Activated CD4-positive, CD25-positive, alpha-beta regulatory T cell (primary cell): ENCODE results near the gene DUOX2.
"Not testable (repeated sequence)": the region's sequence is repeated elsewhere in the genome, so short reads cannot be mapped to it uniquely, and the experiment has no call there.

Experiments
- DNase-seq, 4 experiments: peaks; one replicate each; lab custom pipeline; 2025; lab: John Stamatoyannopoulos, UW

The DUOX2 gene

DNA sequence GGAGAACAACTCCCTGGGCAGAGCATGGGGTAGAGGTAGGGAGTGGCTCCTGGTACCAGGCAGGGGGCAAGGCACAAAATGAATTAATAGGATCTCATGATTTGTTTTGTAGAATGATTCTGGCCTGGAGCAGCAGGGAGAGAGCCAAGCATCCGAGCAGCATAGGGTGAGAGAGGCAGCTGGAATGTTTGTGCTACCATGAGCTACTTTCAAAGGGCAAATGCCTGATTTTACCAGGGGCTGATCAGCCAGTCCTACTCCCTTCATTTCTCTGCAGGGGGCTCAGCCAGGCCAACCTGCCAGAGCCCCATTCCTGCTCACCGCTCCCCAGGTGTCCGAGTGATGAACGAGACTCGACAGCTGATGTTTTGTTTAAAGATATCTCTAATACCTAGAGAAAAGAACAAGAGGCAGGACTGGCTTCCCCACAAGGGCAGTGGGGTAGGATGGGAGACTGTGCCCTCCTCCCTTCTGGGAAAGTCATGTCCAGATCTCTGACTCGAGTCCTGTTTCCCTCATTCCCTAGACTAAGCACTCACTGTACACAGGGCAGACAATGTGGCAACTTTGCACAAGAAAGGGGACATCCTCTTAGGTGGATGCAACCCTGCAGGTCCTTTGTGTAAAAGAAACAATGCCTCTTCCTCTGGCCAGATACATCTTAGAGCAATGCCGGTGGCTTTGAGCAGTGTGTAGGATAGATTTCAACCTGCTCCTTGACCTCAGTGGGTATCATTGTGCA lies 12.9 kb downstream of the DUOX2 start:
- no peak for DNase-seq

DNA sequence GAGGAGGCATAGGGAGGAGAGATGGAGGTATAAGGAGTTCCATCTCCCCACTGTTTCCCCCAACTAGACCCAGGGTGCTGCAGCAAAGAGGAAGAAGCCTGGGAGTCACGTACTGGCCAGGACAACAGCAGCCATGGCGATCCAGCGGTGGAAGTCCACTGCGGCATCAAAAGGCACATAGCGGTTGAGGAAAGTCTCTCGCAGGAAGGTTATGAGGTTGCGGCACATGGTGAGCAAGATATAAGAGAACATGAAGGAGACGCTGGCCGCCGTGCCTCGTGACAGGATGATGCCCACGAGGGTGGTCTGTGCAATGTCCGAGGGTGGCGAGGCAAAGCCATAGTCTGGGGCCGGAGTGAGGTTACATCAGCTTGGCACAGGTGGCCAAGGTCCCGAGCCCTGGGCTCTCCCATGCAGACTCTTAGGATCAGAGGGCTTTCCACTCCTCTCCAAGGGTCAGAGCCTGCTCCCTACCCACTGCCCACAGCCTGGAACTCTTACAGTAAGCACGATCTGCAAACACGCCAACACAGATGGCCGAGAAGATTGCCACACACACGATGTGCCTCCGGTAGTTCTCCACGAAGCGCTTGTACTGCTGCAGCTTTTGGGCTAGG lies 14.3 kb downstream of the DUOX2 start:
- DNase-seq, result no peak

DNA sequence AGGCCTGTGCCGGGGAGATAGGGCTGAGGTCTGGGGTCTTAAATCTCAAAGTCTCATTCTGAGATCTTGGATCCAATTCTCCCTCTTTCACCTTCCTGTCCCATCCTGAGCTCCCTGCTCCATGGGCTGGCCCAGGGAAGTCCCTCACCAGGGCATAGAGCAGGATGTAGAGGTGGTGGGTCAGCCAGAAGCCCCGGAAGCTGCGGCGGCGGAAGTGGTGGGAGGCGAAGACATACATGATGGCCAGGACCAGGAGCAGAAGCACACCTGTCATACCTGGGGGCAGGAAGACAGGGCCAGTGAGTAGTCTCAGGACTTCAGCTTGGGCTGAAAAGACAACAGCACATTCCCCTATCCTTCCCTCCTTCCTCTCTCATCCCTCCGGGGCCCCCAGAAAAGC lies 16.5 kb downstream of the DUOX2 start:
- DNase-seq, result no peak

DNA sequence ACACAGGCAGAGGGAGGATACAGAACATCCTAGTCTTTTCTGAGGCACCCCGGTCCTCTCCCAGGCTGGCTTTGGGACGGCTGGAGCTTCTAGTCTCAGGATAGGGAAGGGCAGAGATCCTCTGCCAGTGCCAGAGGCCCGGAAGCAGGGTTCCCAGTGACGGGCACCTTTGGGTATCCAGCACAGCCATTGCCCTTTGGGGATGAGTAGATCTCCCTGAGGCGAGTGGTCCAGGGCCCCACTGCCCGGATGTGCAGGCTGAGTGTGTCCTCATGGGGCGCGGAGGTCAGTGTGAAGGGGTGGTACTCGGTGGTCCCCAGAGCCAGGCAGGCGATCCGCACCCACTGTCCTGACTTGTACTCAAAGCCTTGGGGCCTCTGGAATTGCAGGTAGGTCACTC lies 18.3 kb downstream of the DUOX2 start:
- no peak for DNase-seq

DNA sequence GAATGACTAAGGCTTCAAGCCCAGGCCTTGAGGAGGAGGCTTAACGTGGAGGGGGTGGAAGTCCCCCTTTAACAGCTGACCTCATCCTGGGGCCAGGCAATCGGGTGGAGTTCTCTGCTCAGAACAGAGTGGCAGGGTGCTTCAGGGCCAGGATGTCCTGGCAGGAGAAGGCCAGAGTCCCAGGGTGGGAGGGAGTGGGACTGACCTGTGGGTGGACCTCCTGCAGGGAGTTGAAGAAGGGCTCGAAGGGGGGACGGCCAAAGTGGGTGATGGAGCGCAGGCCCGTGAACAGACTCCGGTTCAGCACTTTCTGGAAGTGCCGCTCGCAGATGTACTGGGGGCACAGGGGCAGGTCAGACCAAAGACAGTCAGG lies 19.6 kb downstream of the DUOX2 start:
- DNase-seq, result no peak

DNA sequence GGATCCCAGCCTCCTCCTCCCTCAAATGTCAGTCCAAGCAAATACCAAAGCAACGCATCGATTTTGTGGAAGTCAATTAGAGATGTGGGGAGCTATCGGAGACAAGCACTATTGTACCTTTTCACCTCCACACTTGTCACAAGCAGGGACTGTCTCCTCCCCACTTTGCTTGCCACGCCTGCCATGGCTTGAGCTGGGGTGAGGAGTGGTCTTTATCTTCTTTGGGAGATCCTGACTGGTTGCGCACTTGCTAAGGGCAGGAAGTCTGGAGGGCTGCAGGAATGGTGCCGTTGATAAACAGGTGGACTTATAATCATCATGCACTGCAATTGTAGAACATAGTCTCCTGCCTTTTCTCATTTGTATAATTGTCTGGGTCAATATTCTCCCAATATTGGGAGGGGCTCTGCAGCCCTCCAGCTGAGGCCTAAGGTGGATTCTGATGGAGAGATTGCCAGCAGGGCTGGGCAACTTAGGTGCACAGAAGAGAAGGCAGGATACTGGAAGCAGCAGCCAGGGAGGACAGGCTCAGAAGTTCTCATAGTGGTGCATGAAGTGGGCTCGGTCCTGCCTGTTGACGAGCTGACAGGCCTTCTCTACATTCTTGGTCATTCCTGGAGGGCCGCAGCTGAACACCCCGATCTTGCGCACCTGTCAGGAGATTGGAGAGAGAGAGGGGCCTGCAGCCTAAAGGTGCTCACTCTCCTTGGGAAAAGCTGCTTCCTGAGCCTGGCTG lies 20.2 kb downstream of the DUOX2 start:
- no peak for DNase-seq

DNA sequence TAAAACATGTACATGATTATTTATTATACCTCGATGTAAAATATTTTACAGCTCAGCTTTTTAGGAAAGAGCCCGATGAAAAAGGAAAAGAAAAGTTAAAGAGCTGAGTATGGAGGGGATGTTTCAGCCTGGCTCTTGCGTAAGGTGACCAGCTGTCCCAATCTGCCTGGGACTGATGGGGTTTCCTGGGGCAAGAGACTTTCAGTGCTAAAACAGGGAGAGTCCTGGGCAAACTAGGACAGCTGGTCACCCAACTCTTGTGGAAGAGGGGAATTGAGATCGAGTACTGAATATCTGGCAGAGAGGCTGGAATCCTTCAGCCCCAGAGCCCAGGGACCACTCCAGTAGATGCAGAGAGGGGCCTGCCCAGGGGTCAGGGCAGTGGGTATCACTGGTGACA lies 21.0 kb downstream of the DUOX2 start:
- no peak for DNase-seq

DNA sequence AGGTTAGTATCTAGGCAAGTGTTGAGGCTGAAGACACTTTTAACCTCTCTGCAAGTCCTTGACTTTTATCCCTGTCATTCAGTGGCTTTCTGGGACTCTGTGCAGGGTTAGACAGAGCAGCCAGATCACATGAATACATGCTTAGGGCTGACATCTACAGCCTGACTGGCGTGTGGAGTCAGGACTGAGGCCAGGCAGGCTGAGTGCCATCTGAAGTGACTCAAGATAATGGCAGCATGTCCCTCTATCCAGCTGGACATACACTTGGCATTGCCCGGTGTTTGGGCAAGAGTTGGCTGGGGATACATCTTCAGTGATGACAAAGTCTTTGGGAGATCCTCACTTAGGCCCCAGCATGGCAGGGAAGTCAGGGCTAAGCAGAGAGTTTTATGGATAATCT lies 22.4 kb downstream of the DUOX2 start:
- DNase-seq, result no peak

DNA sequence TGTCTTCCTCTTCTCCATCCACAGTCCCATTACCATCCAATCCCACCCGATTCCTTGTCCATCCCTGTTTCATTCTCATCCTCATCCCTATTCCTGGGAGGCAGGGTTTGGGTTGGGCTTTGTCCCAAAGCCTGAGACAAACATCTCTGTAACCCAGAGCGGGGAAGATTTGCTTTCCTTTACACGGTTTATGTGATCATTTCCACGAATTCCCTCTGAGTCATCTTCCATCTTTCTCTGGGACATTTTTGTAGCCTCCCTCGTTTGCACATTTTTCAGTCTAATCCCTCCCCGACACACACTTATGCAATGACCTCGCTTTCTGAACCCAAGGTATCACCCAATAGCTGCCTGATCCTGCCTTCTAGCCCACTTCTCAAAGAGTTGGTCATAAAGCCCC lies 22.8 kb downstream of the DUOX2 start:
- no peak for DNase-seq

DNA sequence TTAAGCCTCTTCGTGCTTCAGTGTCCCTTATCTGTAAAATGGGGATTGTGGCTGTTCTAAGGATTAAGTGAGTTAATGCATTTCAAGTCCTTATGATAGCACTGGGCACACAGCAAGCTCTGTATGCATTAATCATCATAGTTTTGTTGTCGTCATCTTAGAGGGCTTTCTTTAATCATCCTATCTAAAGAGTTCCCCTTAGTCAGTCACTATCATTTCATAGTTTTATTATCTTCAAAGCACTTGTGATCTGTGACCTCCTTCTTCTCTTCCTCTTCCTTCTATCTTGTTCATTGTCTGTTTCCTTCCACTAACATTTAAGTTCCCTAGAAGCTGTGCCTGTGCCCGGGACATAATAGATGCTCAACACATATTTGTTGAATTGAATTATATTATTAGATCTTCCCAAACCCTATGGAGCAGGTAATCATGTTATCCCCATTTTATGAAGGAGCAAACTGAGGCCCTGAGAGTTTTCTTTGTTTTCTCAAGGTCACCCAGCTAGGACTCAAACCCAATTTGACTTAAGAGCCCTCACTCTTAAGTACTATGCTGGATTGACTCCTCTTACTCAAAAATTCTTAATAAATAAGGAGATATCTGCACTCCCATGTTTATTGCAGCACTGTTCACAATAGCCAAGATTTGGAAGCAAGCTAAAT lies 24.1 kb downstream of the DUOX2 start:
- no peak for DNase-seq

DNA sequence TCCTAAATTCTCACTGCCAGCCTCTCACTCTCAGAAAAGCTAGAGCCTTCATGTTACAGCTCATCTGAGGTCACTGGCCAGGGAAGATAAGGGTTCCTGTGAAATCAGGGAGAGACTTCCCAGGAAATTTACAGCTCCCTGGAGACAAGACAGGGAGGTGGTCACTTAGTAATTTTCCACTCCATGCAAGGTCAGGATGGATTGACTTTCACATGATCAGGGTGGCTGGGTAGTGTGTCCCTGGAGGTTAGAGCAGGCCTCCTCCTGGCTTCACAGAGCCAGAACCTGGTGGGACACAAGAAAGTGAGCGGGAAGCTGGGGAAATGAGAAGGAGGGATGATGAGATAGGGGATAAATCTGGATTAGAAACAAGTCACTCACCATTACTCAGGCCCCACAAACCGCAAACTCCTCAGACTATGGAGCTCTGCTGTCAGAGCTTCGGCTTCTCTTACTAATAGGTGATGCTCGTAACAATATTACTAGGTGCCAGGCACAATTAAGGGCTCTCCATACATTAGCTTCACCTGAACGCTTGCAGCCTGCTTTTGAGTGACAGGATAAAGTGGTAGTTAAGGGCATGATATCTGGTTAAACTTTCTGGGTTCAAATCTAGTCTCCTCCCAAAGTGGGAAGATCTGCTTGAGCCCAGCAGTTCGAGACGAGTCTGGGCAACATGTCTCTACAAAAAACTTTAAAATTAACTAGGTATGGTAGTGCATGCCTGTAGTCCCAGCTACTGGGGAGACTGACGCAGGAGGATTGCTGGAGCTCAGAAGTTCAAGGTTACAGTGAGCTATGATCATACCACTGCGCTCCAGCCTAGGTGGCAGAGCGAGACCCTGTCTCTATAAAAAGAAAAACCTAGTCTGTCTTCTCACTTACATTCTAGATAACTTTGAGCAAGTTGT lies 24.9 kb downstream of the DUOX2 start:
- DNase-seq, result no peak

DNA sequence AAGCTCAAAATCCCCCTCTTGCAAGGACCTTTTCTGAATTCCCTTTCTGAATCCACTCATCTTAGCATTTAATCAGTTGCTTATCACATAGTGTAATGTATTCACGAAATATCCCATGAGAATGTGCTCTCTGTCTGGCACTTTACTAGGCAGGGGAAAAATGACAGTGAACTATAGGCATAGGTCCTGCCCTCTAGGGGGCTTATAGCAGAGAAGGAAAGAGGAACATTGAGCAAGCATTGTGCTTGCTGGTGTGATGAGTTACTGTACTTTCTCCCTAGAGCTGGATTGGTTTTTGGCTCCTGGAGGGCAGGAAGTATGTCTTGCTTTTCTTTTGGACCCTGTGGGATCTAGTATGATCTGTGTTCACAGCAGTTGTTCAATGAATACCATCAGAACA lies 26.5 kb downstream of the DUOX2 start:
- no peak for DNase-seq

DNA sequence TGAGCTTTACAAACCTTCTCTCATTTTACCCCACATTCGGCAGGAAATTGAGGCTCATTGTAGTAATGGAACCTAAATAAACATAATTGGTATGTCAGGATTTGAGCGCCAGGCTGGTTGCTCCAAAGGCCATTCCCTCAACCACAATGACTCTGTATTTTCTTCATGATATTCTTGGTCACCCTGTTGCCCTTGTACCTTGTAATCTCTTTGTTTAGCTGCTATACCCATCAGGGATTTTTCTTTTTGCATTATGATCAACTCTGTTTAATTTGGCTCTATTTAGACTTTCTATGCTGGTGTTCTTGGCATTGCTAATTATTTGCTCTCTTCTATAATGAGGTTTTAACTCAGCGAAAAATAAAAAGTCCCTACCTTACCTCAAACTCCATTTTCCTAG lies 29.8 kb downstream of the DUOX2 start:
- no peak for DNase-seq

DNA sequence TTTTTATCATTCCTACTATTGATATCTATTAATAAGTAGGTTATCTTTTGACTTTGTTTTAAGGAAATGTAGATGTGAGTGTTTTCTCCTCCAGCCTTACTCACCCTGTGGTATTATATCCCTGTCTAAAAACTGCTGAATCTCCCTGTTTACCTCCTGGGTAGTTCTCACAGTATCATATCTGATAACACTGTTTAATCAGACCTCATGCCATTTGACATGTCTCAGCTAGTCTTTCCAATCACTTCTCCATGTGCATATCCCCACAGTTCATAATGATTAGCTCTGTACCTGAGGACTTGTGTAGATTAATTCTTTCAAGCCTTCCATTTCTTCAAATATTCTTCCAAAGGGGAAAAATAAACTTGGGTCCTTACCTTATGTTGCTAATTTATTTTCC lies 30.7 kb downstream of the DUOX2 start:
- no peak for DNase-seq

DNA sequence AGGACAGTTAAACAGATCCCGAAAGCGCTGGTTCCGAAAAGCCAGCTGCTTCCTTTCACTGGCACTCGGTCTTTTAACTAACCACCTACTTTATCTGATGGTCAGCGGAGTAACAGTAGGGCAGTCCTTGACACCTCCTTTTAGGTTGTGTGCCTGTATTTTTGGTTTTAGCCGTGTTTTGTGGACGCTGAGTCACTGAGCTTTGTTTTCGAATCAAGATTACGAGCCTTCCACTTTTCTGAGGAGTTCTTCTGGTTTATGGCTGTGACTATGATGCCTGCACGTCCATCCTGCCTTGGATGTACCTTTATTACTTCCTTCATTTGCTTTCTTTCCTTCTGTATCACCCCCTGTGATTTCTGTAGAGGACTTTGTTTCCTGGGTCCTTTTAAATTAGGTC lies 31.6 kb downstream of the DUOX2 start:
- not testable (repeated sequence) for DNase-seq

DNA sequence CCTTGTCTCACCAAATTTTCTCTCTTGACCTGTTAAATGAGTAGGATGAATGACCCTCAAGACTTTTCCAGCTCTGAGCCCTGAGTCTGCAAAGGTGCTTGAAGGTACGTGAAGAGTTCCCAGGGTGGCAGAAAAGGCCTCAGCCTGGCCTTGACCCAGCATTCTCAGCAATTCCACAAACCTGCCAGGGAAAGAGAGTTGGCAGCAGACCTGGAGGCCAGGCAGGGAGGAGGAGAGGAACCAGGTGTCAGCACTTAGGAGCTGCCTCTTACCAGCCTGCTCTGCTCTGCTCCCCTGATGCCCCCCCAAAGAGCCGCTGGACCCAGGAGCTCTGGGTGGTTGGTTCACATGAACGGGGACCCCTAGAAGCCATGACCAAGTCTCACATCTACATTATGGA lies 33.4 kb downstream of the DUOX2 start:
- DNase-seq, result not testable (repeated sequence)

DNA sequence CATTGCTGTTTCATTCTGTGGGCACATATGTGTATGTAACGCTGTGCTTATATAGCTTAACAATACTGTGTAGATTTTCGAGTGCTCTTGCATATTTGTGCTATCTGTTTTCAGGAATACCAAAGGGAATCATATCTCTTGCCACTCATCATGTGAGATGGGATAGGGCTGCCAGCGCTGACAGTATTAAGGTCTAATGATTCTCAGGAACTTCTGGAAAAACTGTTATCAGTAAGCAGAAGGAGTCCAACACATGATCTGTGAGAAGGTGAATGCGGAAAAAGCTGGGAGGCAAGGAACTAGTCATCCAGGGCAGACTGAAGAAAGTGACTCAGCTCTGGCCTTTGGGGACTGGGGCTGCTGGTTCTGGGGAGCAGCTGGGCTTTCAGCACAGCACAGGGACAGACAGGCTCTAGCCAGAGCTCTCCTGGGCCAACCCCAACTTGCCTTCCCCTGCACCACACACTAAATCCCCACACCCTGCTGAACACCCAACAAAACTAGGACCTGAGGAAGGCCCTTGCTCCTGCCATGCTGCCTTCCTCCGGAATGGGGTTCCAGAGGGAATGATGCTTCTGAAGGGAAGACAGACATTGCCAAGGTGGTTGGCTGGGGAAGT lies 34.2 kb downstream of the DUOX2 start:
- not testable (repeated sequence) for DNase-seq

DNA sequence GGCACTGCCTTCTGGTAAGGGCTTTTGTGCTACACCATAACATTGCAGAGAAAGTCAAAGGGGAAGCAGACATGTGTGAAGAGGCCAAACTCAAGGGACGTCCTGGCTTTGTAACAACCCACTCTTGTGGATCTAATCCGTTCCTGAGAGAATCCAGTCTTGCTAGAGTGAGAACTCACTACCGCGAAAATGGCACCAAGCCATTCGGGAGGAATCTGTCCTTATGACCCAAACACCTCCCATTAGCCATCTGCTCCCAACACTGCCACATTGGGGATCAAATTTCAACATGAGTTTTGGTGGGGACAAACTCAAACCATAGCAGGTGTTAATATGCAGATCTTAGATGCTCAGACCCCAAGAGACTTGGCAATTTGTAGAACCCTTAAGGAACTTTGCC lies 34.8 kb downstream of the DUOX2 start:
- DNase-seq, result not testable (repeated sequence)

DNA sequence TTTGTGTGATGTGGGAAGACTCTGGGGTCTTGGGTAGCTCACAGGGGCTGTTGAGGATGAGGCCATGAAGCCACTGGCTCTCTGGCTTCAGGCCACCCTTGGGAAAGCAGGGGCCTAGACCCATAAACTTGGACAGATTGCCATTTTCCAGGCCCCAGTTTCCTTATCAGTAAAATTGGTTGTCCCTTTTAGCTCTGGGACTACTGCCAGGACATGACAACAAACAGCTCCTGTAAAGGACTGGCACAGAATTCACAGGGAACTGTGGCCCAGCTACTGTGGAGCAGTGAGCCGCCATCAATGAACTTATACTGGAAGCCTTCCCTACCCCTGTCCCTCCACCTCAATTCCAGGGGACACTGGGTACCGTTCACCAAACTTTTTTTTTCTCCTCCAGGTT lies 36.6 kb downstream of the DUOX2 start:
- DNase-seq, result not testable (repeated sequence)

DNA sequence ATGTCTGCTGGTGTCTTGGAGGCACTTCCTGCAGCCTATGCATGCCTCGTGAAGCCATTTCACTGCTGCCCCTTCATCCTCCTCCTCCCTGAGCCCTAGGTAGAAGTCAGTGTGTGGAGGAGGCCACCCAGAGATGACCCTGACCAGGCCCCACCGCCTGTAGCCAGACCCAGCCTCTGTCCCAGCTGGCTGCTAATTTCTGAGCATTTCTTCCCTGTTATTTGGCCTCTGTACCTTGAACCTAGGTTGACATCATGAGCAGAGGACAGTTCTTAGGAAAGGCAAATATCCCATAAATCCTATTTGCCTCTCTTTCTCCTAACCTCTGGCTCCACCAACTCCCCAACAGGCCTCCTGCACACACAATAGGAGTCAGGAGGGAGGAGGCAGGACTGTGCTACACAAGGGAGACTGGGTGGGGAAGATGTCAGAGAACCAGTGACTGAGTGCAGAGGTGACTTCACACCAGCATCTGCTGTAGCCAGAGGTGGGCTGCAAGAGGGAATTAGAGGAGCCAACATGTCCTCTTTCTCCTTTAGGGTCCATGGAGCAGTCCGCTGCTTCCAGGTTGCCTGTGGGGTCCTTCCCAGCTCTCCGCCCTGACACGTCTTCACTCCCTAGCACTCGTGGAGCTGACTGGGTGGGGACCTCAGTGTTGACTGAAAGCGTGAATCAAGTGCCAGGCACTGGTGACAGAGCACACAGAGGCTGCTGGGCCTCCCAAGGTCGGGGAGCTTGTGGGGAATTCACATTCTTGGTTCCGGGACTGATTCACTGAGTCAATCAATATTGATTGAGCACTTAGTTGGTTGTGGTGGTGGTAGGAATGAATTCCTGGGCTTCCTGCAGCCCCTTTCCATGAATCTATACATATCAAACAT lies 38.3 kb downstream of the DUOX2 start:
- DNase-seq, result not testable (repeated sequence)
